Measurements from ENCODE around the gene TYK2. TPM values are rescaled to one million over a fixed set of nuclear protein-coding genes. Genes with fewer than 3 reads are reported as not detected.
A peak's percentile ranks its signal among the peaks of the same experiment; 100 is the strongest.

TYK2 gene
- total RNA-seq, result 100 to 1,000 TPM in 1 of 4 donors, 10 to 100 TPM in 3; 22.0 to 112 (median 67.8) TPM

- H3K27ac ChIP-seq, result peak within 1 kb of the TSS; percentile 81
- peak within 1 kb of the TSS; percentile 78 to 89 for H3K4me3 ChIP-seq
- no peaks in the 10 kb centered on the region for H3K9me3 ChIP-seq
- H3K4me1 ChIP-seq, result no peaks in the 10 kb centered on the region
- no peaks in the 10 kb centered on the region for H3K27me3 ChIP-seq
- peak; percentile 97 to 98 for DNase-seq
- intact Hi-C loops (cut with DNase I; ENCODE audit: low total_unique reads), result loop anchor here (10.0 kb wide), 1 partner anchor 46 kb away; the partner anchor contains the start of genes ICAM3 and RAVER1
- no peaks in the 10 kb centered on the region for H3K36me3 ChIP-seq
- TF ChIP-seq, protein P1, sequence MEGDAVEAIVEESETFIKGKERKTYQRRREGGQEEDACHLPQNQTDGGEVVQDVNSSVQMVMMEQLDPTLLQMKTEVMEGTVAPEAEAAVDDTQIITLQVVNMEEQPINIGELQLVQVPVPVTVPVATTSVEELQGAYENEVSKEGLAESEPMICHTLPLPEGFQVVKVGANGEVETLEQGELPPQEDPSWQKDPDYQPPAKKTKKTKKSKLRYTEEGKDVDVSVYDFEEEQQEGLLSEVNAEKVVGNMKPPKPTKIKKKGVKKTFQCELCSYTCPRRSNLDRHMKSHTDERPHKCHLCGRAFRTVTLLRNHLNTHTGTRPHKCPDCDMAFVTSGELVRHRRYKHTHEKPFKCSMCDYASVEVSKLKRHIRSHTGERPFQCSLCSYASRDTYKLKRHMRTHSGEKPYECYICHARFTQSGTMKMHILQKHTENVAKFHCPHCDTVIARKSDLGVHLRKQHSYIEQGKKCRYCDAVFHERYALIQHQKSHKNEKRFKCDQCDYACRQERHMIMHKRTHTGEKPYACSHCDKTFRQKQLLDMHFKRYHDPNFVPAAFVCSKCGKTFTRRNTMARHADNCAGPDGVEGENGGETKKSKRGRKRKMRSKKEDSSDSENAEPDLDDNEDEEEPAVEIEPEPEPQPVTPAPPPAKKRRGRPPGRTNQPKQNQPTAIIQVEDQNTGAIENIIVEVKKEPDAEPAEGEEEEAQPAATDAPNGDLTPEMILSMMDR (IDR thresholded peaks at IDR 0.05), result peak in 1 of 4 experiments; percentile 34
- TF ChIP-seq POLR2A (IDR thresholded peaks at IDR 0.05), result peak in 1 of 2 donors; percentile 60
Observed at GRCh38 chr19:10380313-10381102, at the start of gene TYK2. Gene TYK2, minus strand, starts transcription at chr19:10380572. Its CDS starts 2,166 bp downstream, at chr19:10378406.

- no peaks in the 10 kb centered on the region for H3K36me3 ChIP-seq
- no peak for DNase-seq
- H3K9me3 ChIP-seq, result no peaks in the 10 kb centered on the region
- TF ChIP-seq, protein P1 (IDR thresholded peaks at IDR 0.05), result no peak
- TF ChIP-seq POLR2A (IDR thresholded peaks at IDR 0.05), result no peak
- H3K4me3 ChIP-seq, result no peak overlapping the region
- H3K4me1 ChIP-seq, result peaks cover 0 to 6% of the 10 kb centered on the region in 2 donors
- peaks cover 5 to 10% of the 10 kb centered on the region in 2 donors for H3K27me3 ChIP-seq
- H3K27ac ChIP-seq, result no peak overlapping the region
- intact Hi-C loops (cut with DNase I; ENCODE audit: low total_unique reads), result no loop called here
Observed at GRCh38 chr19:10428996-10429381, 48.6 kb upstream of the TYK2 start.

DNA sequence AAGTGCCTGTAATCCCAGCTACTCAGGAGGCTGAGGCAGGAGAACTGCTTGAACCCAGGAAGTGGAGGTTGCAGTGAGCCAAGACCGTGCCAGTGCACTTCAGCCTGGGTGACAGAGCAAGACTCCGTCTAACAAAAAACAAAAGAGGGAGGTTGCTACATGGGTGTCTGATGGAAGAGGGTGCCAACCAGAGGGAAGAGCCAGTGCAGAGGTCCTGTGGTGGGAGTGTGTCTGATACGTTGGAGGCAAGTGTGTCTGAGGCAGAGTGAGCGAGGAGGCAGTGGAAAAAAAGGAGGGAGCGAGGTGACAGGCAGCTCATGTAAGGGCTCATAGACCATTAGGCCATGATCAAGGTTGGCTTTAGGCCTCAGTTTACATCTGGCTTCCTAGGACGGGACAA, 46.8 kb upstream of the TYK2 start:
- no peak for TF ChIP-seq POLR2A (IDR thresholded peaks at IDR 0.05)
- TF ChIP-seq, protein P1 (IDR thresholded peaks at IDR 0.05), result no peak

GRCh38 chr19:10424011-10424637, 43.8 kb upstream of the TYK2 start:
- Histone ChIP-seq H3K27ac (no peak overlapping the region), H3K4me1 (peaks cover 0 to 26% of the 10 kb centered on the region in 2 donors), H3K27me3 (peaks cover 20 to 40% of the 10 kb centered on the region in 2 donors), H3K4me3 (no peak overlapping the region), H3K36me3 (no peaks in the 10 kb centered on the region), H3K9me3 (no peaks in the 10 kb centered on the region)
- intact Hi-C loops (cut with DNase I; ENCODE audit: low total_unique reads), result no loop called here
- TF ChIP-seq, protein P1 (IDR thresholded peaks at IDR 0.05), result peak; percentile 81 to 90 (median 84)
- TF ChIP-seq POLR2A (IDR thresholded peaks at IDR 0.05), result no peak
- peak; percentile 58 to 78 for DNase-seq

More for the DNA sequence above, 46.8 kb upstream of the TYK2 start:
- Histone ChIP-seq H3K27me3 (peaks cover 5 to 27% of the 10 kb centered on the region in 2 donors), H3K4me1 (peaks cover 0 to 3% of the 10 kb centered on the region in 2 donors), H3K4me3 (no peak overlapping the region), H3K36me3 (no peaks in the 10 kb centered on the region), H3K9me3 (no peaks in the 10 kb centered on the region), H3K27ac (no peak overlapping the region)
- intact Hi-C loops (cut with DNase I; ENCODE audit: low total_unique reads), result no loop called here
- DNase-seq, result no peak

GRCh38 chr19:10422846-10423245, 42.5 kb upstream of the TYK2 start:
- Histone ChIP-seq H3K27me3 (peaks cover 24 to 40% of the 10 kb centered on the region in 2 donors), H3K36me3 (no peaks in the 10 kb centered on the region), H3K4me3 (no peak overlapping the region), H3K4me1 (peaks cover 0 to 30% of the 10 kb centered on the region in 2 donors), H3K27ac (no peak overlapping the region), H3K9me3 (no peaks in the 10 kb centered on the region)
- intact Hi-C loops (cut with DNase I; ENCODE audit: low total_unique reads), result no loop called here
- DNase-seq, result no peak
- no peak for TF ChIP-seq POLR2A (IDR thresholded peaks at IDR 0.05)
- TF ChIP-seq, protein P1 (IDR thresholded peaks at IDR 0.05), result no peak
